Measurements from ENCODE around the gene BRD9.
"Not testable (repeated sequence)": the region's sequence is repeated elsewhere in the genome, so short reads cannot be mapped to it uniquely, and the experiment has no call there.

BRD9 gene

DNA sequence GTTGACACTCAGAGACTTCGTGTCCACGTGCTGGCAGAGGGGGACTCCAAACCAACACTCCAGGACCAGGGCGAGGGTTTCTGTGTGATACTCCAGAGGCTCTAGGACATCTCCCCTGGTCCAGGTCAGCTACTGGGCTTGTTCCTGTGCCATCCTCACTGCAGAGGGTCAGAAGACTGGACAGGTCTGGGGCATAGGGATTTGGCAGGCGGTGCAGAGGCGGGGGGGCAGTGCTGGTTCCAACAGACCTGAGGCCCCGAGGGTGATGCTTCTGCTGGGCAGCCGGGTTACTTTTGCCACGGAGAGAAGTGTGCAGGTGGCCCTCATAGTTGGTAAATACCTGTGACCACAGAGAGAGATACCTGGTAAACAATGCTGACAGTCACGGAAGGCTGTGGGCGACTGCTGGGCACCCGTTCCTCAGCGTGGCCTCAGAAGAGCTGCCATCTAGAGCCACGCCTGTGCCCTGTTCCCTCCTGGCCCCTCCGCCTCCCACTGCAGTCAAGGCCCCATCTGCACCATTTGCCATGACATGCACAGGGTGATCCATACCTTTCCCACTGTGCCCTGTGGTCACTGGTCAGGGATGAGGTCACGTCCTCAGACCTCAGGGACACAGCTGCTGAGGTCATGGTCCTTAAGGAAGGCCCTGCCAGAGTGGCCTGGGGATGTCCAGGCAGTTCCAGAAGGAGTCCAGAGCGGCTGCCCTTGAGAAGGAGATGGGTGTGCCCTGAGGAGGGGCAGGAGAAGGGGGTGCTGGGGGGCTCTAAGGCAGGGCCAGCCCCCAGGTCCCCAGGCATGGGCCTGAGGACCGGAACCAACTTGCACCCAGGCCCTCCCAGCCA is 30.1 kb upstream of the BRD9 start:
- DNase-seq: no peak

DNA sequence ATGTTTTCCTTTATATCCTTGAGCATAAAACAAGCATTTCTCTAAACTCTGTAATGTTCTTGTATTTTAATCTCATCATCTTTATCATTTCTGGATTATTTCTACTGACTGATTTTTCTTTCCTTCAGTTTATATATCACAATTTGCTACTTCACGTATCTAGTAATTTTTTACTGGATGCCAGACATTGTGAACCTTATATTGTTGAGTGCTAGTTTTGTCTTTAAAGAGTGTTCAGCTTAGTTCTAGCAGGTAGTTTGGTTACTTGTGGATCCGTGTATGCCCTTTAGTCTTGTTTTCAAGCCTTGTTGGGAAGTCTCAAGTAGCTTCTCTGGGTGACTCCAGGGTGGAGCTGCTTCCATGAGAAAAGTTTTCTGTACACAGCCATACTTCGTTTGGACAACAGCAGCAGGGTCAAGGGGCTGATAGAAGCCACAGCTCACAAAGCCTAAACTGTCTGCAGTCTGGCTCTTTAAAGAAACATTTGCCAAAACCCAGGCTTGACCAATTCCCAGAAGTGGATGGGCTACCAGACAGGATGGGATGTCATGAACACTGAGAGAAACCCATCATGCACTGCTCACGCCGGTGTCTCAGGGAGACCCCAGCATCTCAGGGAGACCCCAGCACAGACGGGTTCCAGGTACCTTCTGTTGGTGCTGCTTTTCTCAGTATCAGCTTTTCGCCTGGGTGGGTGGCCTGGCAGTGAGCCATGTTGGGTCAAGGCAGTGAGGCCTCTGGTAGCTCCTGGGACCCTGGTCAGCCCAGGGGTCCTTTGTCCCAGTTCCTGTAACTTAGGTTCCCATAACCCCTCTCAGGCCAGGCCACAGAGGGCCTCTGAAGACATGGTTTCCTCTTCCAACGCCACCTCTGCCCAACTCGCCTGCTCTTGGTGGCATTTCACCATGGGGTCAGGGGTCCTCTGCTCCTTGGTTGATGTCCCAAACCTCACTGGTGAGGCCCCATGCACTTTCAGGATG is 29.1 kb upstream of the BRD9 start:
- no peak for DNase-seq

DNA sequence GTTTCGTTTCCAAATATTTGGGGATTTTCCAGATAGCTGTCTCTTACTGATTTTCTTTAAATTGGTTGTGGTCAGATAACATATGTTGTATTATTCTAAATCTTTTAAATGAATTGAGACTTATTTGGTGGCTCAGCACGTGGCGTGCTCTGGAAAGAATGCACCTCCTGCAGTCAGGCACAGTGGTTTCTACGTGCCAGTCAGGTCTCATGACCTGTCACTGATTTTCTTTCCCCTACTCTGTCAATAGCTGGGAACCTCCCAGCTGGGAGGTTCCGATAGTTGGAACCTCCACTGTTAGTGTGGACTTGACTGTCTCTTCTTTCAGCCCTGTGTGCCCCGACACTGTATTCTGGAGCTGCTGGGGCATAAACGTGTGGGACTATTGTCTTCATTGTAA is 27.7 kb upstream of the BRD9 start:
- no peak for DNase-seq

DNA sequence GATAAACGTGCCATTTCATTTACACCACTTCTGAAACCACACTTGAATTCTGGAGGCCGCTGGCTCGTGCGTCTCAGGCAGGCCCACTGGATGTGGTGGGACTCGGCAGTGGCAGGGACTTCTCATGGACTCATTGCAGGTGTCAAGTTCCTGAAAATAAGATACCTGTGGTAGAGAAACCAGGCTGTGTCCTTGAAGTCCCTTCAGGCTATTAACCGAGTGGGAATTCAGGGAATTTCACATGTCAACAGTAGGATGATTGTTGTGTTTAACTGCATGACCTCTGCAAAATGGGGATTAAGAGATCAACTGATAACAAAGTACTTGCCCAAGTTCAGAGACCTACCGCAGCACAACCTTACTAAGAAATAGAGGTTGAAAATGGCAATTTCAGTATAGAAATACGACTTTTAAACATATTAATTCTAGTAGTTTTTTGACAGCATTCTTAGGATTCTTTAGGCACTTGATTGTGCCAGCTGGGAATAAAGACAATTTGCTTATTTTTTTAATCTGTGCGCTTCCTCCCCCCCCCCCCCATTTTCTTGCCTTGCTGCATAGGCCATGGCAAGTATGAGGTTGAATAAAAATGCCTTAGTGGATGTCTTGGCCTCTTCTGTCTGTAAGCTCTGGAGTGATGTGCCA is 26.9 kb upstream of the BRD9 start:
- DNase-seq: no peak

DNA sequence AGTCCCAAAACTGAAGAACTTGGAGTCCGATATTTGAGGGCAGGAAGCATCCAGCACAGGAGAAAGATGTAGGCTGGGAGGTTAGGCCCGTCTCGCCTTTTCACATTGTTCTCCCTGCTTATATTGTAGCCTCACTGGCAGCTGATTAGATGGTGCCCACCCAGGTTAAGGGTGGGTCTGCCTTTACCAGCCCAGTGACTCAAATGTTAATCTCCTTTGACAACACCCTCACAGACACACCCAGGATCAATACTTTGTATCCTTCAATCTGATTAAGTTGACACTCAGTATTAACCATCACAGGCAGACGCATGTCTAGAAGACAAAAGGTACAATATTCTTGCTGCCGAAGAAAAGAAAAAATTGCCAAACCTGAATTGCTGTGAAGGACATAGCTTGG is 26.1 kb upstream of the BRD9 start:
- not testable (repeated sequence) for DNase-seq

DNA sequence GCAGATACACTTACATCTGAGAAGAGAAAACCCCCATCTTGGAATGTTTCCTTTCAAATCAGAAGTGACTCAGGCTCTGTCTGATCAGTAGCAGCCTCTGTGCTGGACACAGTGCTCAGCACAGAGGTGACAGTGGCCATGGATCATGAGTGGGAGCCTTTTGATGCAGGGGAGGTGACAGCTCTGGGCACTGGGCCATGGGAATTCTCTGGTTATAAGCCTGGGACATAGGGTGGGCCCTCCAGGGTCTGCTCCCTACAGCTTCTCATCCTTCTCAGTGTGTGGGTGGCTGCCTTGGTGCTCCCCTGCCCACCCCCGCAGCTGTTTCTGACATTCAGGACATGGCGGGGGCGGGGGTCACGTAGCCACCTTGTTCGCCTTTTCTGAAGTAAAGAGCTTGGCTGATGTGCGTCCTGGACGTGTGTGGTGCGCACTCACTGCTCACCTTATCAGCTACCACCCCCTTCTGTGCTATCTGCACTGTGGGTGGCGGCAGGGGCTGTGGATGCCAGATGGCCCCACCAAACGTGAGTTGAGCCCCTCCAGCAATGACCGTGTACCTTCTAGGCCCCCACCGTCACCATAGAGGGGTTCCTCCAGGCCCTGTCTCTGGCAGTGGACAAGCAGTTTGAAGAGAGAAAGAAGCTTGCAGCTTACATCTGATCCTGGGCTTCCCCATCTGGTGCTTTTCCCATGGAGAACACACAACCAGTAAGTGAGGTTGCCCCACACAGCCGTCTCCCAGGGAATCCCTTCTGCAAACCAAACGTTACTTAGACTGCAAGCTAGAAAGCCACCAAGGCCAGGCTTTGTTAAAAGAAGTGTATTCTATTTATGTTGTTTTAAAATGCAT is 24.1 kb upstream of the BRD9 start:
- DNase-seq: no peak

DNA sequence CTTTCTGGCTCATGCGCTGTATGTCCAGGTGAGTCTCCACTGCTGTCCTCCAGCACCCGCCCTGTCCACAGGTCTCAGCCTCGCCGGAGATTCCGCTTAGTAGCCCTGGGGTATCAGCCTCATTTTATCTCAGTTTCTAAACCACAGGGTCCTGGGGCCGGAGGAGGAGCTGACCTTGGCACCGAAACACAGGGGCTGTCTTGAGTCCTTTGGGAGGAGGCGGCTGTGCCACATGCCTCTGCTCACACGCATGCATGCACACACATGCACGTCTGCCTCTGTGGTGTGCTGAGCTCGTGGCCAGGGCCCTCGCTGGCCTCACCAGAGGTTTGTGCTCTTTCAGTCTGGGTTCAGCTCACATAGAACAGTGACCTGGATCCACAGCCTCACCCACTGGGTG is 23.3 kb upstream of the BRD9 start:
- DNase-seq: no peak

DNA sequence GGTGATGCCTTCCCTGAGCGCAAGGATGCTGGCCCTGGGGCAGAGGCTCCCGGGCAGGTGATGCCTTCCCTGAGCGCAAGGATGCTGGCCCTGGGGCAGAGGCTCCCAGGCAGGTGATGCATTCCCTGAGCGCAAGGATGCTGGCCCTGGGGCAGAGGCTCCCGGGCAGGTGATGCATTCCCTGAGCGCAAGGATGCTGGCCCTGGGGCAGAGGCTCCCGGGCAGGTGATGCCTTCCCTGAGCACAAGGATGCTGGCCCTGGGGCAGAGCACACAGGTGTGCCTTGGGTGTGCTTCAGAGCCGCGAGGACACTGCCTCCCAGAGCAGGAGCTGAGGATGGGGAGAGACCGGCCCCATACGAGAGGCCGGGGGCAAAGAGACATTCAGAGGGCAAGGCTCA is 22.7 kb upstream of the BRD9 start:
- DNase-seq: not testable (repeated sequence)

DNA sequence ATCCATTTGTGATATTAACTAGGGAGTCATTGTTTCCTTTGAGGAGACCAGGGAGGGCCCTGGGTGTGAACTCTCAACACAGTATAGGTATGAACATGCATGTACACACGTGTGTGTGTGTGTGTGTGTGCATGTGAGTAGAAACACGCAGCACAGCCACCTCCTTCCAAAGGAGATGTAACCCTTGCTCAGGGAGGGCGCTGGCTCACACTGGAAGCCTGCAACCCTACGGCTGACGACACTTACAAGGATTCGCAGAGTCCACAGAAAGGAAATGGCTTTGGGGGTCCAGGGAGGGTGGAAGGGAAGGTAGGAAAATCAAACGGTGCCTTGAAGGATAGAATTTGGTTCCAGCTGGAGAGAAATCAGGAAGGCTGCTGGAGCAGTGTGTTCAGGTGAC is 22.0 kb upstream of the BRD9 start:
- no peak for DNase-seq

DNA sequence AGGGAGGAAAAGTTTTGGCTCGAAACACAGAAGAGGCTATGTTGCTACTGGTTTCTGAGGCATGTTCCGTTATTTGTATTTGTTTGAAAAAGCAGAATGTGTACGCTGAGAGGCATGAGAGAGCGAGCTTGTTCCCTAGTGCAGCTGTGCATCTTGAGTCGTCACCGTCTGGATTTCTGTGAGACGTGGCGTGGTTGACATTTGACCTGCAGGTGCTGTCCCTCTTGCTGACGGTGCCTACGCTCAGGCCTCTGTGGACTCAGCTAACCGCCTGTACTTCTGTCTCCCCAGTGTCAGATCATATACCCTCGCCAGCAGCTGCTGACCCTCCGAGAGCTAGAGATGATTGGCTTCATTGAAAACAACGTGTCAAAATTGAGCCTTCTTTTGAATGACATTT is 21.6 kb upstream of the BRD9 start:
- DNase-seq: no peak

DNA sequence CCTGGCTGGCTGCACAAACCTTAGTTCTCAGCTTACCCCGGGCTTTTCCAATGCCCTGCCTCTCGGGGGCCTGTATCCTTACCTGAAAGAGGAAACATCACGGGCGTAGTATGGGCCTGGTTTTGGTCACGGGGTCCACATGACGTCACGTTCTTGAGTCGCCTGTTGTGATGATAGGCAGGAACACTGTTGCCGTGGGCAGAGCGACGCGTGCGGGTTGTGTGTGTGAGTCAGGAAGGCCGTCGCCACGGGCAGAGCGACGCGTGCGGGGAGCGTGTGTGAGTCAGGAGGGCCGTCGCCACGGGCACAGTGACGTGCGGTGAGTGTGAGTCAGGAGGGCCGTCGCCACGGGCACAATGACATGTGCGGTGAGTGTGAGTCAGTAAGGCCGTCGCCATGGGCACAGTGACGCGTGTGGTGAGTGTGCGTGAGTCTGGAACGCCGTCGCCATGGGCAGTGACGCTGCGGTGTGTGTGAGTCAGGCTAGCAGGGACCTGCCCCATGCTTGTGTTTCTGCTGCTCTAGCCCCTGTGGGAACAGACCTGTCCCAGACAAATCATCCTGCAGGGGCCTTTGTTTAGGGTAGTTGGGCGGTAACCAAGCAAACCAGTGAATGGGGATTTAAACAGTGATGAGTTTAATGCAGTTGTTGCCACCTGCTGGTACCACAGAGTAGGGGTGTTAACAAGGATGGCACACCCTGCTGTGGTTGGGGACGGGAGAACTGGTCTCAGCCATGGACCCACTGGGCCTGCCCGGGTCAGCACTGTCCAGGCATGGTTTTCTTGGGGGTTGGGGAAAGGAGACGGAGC is 19.9 kb upstream of the BRD9 start:
- DNase-seq: peak; percentile 85

DNA sequence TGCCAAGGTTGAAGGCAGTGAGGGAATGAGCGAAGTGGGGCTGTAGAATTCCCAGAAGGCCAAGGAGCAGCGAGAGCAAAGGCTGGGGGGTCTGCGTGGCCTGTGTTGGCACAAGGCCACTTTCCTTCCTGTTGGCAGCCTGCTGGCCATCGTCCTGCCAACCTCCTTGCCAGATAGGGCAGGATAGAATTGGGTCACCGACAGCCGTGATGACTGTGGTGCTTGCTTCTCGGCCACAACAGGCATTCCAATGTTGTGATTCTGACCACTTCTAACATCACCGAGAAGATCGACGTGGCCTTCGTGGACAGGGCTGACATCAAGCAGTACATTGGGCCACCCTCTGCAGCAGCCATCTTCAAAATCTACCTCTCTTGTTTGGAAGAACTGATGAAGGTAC is 19.0 kb upstream of the BRD9 start:
- no peak for DNase-seq

DNA sequence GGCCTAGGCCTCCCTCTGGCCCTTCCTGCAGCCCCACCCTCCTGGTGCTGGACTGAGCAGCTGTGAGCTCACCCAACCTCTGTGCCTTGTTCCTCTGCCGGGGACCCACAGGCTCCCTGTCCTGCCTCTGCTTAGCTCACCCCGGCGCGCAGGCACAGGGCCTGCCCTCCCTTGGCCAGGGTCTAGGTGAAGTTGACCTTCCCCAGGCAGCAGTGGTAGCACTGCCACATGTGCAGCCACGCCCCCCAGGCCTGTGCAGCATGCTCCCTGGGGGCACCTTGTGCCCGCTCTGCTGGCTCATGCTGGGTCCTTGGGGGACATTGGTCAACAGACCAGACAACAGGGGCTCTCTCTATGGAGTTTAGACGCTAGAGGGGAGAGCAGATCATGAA is 18.2 kb upstream of the BRD9 start:
- DNase-seq: no peak

DNA sequence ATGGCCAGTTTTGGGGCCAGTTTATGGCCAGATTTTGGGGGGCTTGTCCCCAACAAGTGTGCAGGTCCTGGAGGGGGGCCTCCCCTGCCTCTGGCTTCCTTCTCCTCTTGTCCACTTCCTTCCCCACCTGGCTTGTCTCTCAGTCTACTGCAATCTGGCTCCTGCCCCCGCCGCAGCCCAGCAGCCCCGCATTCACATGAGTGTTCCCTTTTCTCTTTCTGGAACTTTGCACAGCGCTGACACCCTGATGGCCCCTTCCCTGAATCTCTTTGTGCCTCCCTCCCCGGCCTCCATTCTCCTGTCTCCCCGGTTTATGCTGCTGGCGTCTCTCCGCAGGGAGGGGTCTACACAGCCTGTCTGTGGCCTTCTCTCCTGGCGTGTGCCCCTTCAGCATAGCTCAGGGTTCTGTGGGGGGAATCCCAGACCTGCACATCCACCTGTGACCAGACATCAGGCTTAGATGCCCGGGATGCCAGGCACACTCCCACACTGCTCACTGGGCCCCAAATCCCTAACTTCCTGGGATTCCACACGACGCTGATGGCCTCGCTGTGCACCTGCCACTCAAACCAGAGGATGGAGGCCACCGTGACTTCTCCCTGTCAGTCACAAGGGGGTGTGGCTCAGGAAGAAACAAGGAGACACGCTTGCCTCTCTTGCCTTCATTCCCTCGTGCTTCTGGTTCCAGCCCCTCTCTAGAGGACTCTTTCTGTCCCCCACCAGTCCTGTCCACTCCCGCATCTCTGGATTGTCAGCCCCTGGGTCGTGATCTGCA is 17.6 kb upstream of the BRD9 start:
- no peak for DNase-seq

DNA sequence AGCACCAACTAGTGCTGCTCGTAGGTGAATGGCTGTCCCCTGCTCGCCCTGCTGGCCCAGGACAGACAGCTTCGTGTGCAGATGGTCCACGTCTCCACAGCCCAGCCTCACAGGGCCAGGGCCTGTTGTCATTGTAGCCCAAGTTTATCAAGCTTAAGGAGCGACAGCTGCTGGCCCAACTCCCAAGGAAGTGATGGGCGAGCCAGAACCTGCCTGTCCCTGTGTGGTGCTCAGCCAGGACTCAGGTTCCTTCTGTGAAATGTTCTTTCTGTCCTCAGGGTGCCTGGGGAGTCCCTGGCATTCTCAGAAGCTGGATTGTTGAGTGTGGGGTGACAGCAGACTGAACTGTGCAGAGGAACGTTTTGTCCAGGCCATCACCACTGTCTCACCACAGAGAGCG is 16.5 kb upstream of the BRD9 start:
- DNase-seq: no peak

DNA sequence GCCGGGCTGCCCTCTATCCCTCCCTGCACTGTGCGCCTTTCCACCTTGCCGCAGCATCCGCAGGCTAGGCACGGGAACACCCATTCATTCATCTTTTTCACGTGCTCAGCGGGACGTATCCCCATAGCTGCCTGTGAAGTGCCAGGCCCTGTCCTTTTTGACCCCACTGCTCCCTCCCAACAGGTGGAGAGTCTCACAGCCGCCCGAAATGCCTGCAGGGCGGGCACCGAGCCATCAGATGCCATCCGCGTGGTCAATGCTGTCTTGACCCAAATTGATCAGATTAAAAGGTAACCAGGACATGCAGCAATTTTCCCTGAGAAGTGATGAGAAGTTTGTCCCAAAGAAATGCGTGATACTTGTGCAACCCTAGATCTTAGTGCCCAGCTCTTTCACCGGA is 15.6 kb upstream of the BRD9 start:
- no peak for DNase-seq

DNA sequence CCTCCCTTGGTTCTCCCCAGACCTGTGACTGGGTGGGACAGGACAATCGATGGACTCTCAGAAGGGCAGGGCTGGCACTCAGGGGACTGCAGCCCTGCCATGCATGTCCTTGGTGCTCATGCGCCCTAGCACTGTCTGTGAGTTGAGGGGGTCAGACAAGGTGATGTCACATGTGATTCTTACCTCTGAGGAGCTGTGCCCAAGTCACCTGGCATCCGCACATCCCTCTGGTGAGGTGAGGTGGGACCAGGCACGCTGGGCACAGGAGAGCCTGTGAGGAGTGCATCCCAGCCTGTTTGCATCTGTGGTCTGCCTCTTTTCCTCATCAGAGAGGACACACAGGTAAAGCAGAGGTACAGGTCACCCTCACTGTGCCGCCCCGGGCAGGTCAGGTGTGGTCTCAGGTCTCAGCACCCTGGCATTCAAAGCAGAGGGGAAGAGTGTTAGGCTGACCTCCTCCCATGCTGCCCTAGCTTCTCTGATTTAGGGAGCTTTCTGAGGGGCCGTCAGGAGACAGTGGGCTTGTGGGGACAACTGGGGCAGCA is 14.8 kb upstream of the BRD9 start:
- DNase-seq: no peak

DNA sequence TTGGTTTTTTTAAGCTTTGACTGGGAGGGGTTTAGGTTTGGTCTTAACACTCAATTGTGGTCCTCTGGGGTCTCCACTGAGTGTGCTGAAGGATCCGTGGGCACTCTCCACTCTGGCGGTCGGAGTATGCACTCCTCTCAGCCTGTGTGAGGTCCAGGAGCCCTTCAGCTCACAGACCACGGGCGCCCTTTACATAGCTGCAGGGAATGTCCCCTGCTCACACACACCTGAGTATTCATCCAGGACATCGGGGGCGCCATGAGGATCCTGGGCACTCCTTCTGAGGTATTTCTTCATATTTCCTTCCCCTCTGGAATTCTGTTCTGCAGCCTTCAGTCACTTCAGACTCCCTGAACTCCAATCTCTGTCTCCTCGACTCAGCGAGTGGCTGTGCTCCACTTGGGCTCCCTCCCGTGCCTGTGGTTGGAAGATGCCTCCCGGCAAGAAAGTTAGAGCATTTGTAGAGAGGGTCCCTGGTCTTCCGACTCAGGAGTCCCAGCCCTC is 12.6 kb upstream of the BRD9 start:
- DNase-seq: no peak

DNA sequence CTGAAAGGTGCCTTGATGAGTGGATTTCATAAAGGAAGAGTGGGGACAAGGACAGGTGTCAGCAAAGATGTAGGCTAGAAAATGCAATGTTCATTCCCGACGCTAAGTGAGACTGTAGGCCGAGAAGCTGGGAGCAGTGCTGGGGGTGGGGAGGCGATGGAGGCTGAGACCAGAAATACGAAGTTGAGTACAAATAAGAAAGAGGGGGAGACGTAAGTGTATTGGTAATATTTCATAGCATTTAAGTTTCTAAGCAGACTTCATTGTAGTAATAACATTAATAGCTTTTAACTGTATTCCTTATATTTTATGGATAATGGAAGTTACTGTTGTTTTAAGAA is 11.1 kb upstream of the BRD9 start:
- no peak for DNase-seq

DNA sequence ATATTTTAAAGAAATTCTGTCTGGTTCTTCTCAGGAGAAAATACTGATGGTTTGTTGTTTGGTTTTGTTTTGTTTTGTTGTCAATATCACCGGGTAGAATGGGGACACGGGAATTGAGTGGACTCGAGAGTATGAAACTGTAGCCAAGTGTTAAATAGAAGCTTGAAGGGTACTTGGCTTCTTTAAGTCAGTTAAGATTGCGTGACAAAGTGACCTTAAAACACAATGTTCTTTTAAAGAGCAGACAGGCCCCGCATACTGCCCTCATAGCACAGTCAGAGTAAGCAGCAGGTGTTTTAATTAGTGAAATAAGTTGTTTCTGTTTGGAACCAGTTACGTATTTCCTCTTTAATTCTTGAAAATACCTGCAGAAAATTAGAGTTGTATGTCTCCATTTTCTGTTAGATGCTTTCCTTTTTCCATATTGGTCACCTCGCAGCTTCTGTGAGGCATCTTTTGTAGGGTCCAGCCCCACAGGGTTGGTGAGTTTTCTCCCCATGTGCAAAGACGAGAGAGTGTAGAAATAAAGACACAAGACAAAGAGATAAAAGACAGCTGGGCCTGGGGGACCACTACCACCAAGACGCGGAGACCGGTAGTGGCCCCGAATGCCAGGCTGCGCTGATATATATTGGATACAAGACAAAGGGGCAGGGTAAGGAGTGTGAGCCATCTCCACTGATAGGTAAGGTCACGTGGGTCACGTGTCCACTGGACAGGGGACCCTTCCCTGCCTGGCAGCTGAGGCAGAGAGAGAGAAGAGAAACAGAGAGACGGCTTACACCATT is 9.7 kb upstream of the BRD9 start:
- no peak for DNase-seq
